IMR-90 (cell line): Measurements from ENCODE around the gene TSPAN16.

Experiments used
- BHLHE40 ChIP-seq: fragments of 150-350 bp; IDR thresholded peaks from 2 replicates; pipeline ENCODE4 v1.6.1; 2016; ENCODE audit warnings: mild to moderate bottlenecking, low read depth, low read length
- CEBPB ChIP-seq: IDR thresholded peaks from 2 replicates; pipeline ENCODE4 v1.6.1; 2012; ENCODE audit warnings: low read depth, low read length, improper control_type of control experiment
- CTCF ChIP-seq: conservative IDR thresholded peaks from 2 replicates; pipeline ENCODE4 v1.5.1; 2012; ENCODE audit warnings: mild to moderate bottlenecking, low read depth, low read length, improper control_type of control experiment
- ELK1 ChIP-seq: fragments of 150-350 bp; IDR thresholded peaks from 2 replicates; pipeline ENCODE4 v1.6.1; 2016; ENCODE audit warnings: low read depth, mild to moderate bottlenecking, low read length, moderate library complexity, borderline replicate concordance
- FOS ChIP-seq: fragments of 150-350 bp; IDR thresholded peaks from 2 replicates; pipeline ENCODE4 v1.6.1; 2016; ENCODE audit warnings: low read depth, low read length
- MAFK ChIP-seq: IDR thresholded peaks from 2 replicates; pipeline ENCODE4 v1.6.1; 2012; ENCODE audit warnings: low read depth, low read length, improper control_type of control experiment
- MAZ ChIP-seq: IDR thresholded peaks from 2 replicates; pipeline ENCODE4 v1.6.1; 2012; ENCODE audit warnings: low read depth, mild to moderate bottlenecking, low read length, improper control_type of control experiment, moderate library complexity, borderline replicate concordance
- MXI1 ChIP-seq: IDR thresholded peaks from 2 replicates; pipeline ENCODE4 v1.6.1; 2012; ENCODE audit warnings: low read depth, mild to moderate bottlenecking, low read length, moderate library complexity, borderline replicate concordance
- POLR2A ChIP-seq: IDR thresholded peaks from 2 replicates; pipeline ENCODE4 v1.6.1; 2012; ENCODE audit warnings: mild to moderate bottlenecking, low read depth, low read length
- RAD21 ChIP-seq: IDR thresholded peaks from 2 replicates; pipeline ENCODE4 v1.6.1; 2012; ENCODE audit warnings: low read length, improper control_type of control experiment
- RCOR1 ChIP-seq: IDR thresholded peaks from 2 replicates; pipeline ENCODE4 v1.6.1; 2012; ENCODE audit warnings: mild to moderate bottlenecking, low read length, improper control_type of control experiment; ENCODE audit not compliant: insufficient replicate concordance
- RFX5 ChIP-seq: IDR thresholded peaks from 2 replicates; pipeline ENCODE4 v1.8.0; 2012; ENCODE audit warnings: low read depth, mild to moderate bottlenecking, low read length, moderate library complexity
- SMC3 ChIP-seq: fragments of 150-350 bp; IDR thresholded peaks from 2 replicates; pipeline ENCODE4 v1.6.1; 2016; ENCODE audit warnings: low read depth, mild to moderate bottlenecking, antibody characterized with exemption, low read length, moderate library complexity
- USF2 ChIP-seq: fragments of 150-350 bp; IDR thresholded peaks from 2 replicates; pipeline ENCODE4 v1.6.1; 2017; ENCODE audit warnings: mild to moderate bottlenecking, antibody characterized with exemption, low read length, low read depth

GRCh38 chr19:11281356-11282049 is 14.5 kb upstream of the TSPAN16 start:
- TF ChIP-seq CEBPB: no peak
- no peak for TF ChIP-seq POLR2A
- TF ChIP-seq RAD21: no peak
- TF ChIP-seq USF2: no peak
- TF ChIP-seq CTCF: no peak
- no peak for TF ChIP-seq MAZ
- TF ChIP-seq BHLHE40: no peak
- TF ChIP-seq SMC3: no peak
- no peak for TF ChIP-seq MAFK
- no peak for TF ChIP-seq ELK1
- TF ChIP-seq MXI1: no peak
- no peak for TF ChIP-seq RCOR1
- TF ChIP-seq FOS: no peak
- TF ChIP-seq RFX5: no peak
